ENCODE data around the gene BICD1. TPM values are rescaled to one million over a fixed set of nuclear protein-coding genes. Genes with fewer than 3 reads are reported as not detected.

BICD1 gene
- total RNA-seq, 3 donors from 2014 or later, result 17.9 to 19.5 (median 18.9) TPM

DNA sequence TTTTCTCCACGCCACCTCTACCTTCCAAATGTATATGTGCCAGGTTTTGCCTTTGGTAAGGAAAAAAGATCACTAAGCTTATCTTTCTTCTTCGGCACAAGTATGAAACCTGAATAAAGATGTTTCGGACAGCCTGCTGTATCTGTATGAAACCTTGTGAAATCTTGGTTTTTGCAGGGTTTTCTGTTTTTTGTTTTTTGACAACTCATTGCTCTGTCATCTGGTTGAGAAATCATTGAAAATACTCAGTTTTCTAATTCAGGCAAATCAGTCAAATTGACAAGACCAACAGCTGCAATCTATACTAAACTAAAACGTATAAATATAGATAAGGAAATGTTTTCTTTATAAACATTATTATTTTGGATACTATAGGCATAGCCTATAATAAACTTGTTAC lies 229.6 kb downstream of the BICD1 start:
- no peak for ATAC-seq
- H3K27me3 Mint-ChIP-seq (ENCODE audit: low read depth), result no peaks in the 10 kb centered on the region
- no peak overlapping the region for H3K4me3 Mint-ChIP-seq
- H3K9me3 Mint-ChIP-seq, result no peaks in the 10 kb centered on the region
- DNase-seq, result no peak
- H3K4me1 Mint-ChIP-seq (ENCODE audit: low read depth), result no peaks in the 10 kb centered on the region
- peaks cover 26% of the 10 kb centered on the region for H3K36me3 Mint-ChIP-seq (ENCODE audit: insufficient read depth)

DNA sequence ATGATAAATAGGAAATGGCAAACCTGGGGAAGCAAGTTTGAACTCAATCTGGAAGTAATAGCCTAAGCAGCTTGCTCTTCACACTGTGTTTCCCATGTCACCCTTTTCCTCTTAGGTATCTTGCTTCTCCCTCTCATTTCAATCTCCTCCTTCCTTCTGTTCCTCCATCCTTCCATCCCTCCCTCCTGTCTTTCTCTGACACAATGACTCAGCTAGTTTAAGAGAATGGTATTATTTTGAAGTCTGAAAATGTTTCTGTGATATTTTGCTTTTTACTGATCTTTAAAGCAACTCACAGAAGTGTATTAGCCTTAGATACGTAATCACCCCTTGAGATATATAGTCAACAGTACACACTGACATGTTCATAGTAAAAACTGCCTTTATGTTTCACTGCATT lies 236.8 kb downstream of the BICD1 start:
- DNase-seq, result no peak
- Mint-ChIP-seq H3K4me1 (ENCODE audit: low read depth) (no peaks in the 10 kb centered on the region), H3K9me3 (no peaks in the 10 kb centered on the region), H3K36me3 (ENCODE audit: insufficient read depth) (peaks cover 17% of the 10 kb centered on the region), H3K4me3 (no peak overlapping the region), H3K27me3 (ENCODE audit: low read depth) (no peaks in the 10 kb centered on the region)
- no peak for ATAC-seq

DNA sequence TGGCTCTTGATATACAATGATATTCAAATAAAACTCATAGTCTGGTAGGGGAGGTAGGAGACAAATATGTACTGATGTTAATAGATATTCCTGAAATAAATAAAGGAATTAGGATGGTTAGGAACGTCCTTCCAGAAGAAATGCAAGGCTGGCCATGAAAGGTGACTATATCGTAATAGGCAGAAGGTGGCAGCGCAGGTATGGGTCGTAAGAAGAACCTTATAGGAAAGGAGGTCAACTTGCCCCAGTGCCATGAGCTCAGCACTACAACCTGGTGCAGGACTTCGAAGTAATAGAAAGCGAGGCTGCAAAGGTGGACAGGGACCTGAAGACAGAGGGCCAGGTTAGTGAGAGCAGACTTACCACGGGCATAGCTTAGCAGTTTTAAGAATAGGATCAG lies 237.4 kb downstream of the BICD1 start:
- H3K4me1 Mint-ChIP-seq (ENCODE audit: low read depth), result no peaks in the 10 kb centered on the region
- no peaks in the 10 kb centered on the region for H3K27me3 Mint-ChIP-seq (ENCODE audit: low read depth)
- no peaks in the 10 kb centered on the region for H3K9me3 Mint-ChIP-seq
- ATAC-seq (no peak), DNase-seq (no peak)
- H3K4me3 Mint-ChIP-seq, result no peak overlapping the region
- peaks cover 13% of the 10 kb centered on the region for H3K36me3 Mint-ChIP-seq (ENCODE audit: insufficient read depth)

DNA sequence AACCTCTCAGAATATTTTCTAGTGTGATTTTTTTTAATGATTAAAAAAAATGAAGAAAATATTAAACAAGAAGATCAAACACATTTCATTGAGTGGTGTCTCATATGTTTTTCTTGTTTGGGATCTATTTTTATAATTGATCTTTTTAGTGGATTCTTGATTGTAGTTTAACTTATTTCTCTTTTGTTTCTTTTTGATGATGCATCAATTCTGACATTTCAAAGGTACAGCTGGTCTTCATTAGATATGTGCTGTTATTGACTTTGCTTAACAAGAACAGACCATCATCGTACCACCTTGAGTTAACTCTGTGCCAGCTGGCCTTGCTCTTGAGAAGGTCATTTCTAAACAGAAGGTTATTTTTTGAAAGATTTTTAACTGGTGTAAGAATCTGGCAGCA lies 246.9 kb downstream of the BICD1 start:
- no peak overlapping the region for H3K4me3 Mint-ChIP-seq
- no peaks in the 10 kb centered on the region for H3K9me3 Mint-ChIP-seq
- ATAC-seq (no peak), DNase-seq (no peak)
- H3K36me3 Mint-ChIP-seq (ENCODE audit: insufficient read depth), result peaks cover 6% of the 10 kb centered on the region
- no peaks in the 10 kb centered on the region for H3K27me3 Mint-ChIP-seq (ENCODE audit: low read depth)
- H3K4me1 Mint-ChIP-seq (ENCODE audit: low read depth), result no peaks in the 10 kb centered on the region

DNA sequence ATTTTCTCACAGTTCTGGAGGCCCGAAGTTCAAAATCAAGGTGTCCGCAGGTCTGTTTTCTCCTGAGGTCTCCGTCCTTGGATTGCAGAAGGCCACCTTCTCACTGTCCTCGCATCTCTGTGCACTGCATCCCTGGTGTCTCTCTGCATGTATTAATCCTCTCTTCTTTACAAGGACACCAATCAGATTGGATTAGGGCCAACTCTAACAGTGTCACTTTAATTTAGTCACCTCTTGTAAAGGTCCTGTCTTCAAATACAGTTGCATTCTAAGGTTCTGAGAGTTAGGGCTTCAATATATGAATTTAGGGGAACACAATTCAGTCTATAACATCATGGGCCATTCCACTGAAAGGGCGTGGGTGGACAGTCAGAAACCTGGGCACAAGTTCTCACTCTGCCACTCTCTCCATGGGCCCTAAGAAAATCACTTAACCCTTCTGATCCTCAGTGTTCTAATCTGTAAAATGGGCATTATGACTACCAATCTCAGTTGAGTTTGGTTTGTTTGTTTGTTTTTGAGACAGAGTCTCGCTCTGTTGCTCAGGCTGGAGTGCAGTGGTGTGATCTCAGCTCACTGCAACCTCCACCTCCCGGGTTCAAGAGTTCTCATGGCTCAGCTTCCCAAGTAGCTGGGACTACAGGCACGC lies 251.1 kb downstream of the BICD1 start:
- Mint-ChIP-seq H3K4me3 (no peak overlapping the region), H3K36me3 (ENCODE audit: insufficient read depth) (peaks cover 4% of the 10 kb centered on the region), H3K9me3 (no peaks in the 10 kb centered on the region), H3K27me3 (ENCODE audit: low read depth) (no peaks in the 10 kb centered on the region), H3K4me1 (ENCODE audit: low read depth) (no peaks in the 10 kb centered on the region)
- DNase-seq (no peak), ATAC-seq (no peak)

DNA sequence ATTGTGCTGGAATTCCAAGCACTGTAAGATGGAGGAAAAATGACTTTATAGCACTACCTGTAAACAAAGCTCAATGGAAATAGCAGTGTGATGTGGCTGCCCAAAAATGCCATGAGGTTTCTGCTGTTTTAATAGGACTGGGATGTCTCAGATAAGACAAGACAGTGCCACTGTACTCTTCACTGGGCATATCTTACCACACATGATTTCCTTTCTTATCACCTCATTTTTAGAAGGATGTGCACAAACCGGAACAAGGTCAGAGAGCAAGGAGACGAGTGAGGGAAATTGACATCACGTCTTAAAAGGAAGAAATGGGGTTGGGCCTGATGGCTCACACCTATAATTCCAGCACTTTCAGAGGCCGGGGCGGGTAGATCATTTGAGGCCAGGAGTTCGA lies 254.3 kb downstream of the BICD1 start:
- Mint-ChIP-seq H3K27me3 (ENCODE audit: low read depth) (no peaks in the 10 kb centered on the region), H3K36me3 (ENCODE audit: insufficient read depth) (peaks cover 3% of the 10 kb centered on the region), H3K4me3 (no peak overlapping the region), H3K4me1 (ENCODE audit: low read depth) (no peaks in the 10 kb centered on the region), H3K9me3 (no peaks in the 10 kb centered on the region)
- DNase-seq, result no peak
- no peak for ATAC-seq

DNA sequence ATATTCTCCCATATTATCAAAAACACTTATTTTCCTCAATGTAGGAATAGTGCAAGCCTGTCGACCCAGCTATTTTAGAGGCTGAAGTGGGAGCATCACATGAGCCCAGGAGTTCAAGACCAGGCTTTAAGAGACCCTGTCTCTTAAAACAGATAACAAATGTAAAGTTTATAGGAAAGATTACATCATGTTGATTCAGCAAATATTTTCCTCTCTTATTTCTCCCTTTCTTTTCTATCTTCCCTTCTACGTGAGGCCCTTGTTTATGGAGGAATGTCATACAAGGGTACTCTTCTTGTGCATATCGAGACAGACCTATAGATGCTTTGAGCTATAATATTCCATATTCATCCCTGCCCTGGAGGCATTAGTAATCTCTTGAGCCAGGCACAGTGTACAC lies 256.2 kb downstream of the BICD1 start:
- Mint-ChIP-seq H3K4me3 (no peak overlapping the region), H3K27me3 (ENCODE audit: low read depth) (no peaks in the 10 kb centered on the region), H3K36me3 (ENCODE audit: insufficient read depth) (no peaks in the 10 kb centered on the region), H3K4me1 (ENCODE audit: low read depth) (no peaks in the 10 kb centered on the region), H3K9me3 (no peaks in the 10 kb centered on the region)
- ATAC-seq (no peak), DNase-seq (no peak)

DNA sequence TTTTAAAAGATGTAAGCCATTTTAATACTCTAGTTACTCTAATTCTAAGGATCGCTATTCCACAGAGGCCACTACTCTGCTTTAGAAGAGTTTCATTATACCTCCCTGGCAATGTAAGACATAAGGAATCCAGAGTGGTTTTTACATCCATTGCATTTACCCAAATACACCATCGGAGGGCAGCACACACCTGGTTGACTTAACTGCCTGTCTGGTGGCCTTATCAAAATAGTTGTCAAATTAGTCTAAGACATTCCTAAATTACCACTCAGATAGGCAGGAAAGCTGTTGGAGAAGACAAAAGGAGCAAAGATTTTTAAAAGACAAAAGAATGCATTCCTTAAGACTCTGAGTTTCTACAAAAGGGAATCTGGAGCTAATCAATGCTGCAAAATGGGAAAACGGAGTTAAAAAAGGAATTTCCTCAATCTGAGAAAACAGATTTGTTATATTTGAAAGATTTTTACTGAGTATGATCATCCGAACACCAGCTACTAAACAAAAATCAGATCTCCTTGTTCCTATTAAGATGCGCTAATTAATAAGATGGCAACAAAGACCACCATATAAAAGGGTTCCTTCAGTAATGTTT lies 258.9 kb downstream of the BICD1 start:
- H3K4me1 Mint-ChIP-seq (ENCODE audit: low read depth), result no peaks in the 10 kb centered on the region
- no peaks in the 10 kb centered on the region for H3K9me3 Mint-ChIP-seq
- no peaks in the 10 kb centered on the region for H3K36me3 Mint-ChIP-seq (ENCODE audit: insufficient read depth)
- peak; percentile 5 for DNase-seq
- ATAC-seq, result no peak
- H3K27me3 Mint-ChIP-seq (ENCODE audit: low read depth), result no peaks in the 10 kb centered on the region
- no peak overlapping the region for H3K4me3 Mint-ChIP-seq

DNA sequence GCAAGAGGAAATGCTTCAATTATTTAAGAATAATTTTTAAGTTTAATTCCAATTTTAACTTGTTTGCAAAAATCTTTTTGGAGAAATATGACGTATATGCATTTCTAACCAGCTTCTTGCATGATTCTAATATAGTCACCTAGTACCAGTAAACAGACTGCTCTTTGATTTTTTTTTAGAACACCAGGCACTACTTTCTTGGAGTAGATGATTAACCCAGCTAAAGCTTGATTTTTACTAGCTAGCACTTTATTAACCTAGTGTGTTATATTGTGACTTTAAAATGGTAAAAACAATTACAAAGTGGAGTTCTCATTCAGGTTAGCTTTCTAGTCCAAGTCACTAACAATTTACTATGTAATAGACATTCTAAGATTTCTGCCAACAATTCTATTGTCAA lies 260.1 kb downstream of the BICD1 start:
- DNase-seq (no peak), ATAC-seq (no peak)
- no peaks in the 10 kb centered on the region for H3K27me3 Mint-ChIP-seq (ENCODE audit: low read depth)
- H3K36me3 Mint-ChIP-seq (ENCODE audit: insufficient read depth), result no peaks in the 10 kb centered on the region
- no peaks in the 10 kb centered on the region for H3K4me1 Mint-ChIP-seq (ENCODE audit: low read depth)
- H3K4me3 Mint-ChIP-seq, result no peak overlapping the region
- no peaks in the 10 kb centered on the region for H3K9me3 Mint-ChIP-seq

DNA sequence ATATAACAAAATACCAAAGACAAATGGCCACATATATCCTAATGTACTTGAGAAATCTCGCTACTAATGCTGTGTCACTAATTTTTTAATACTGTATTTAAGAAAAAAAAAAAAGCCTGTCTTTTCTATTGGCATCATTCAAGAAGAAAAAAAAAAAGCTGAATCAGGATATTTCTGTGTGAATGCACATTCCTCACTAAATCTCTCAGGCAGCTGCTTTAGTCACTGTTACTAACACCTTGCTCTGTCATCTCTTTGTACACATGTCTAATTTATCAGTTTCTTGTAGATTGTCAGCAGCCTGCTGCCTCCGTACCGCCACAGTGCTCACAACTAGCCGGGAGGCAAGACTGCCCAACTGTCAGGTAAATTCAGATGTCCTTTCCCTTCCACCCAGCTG lies 260.7 kb downstream of the BICD1 start:
- no peaks in the 10 kb centered on the region for H3K36me3 Mint-ChIP-seq (ENCODE audit: insufficient read depth)
- H3K27me3 Mint-ChIP-seq (ENCODE audit: low read depth), result no peaks in the 10 kb centered on the region
- no peak overlapping the region for H3K4me3 Mint-ChIP-seq
- no peak for DNase-seq
- ATAC-seq, result no peak
- H3K9me3 Mint-ChIP-seq, result no peaks in the 10 kb centered on the region
- no peaks in the 10 kb centered on the region for H3K4me1 Mint-ChIP-seq (ENCODE audit: low read depth)

DNA sequence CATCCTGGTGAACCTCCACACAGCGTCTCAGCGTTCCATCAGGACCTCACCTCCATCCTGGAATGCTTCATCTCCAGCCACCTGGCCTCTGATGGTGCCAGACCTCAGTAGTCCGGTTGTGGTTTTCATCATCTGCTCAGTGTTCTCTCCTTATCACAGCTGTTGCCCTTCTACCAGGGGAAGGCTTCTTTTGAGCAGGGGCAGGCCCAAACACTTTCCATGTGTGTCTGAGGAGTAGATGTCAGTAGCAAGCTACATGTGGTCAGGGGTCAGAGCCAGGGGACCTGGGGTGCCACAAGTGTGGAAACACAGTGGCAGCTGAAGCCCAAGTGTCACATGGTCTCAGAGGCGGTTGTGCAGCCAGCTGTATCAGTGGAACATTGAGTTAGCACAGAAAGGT lies 262.6 kb downstream of the BICD1 start:
- Mint-ChIP-seq H3K9me3 (no peaks in the 10 kb centered on the region), H3K36me3 (ENCODE audit: insufficient read depth) (no peaks in the 10 kb centered on the region), H3K27me3 (ENCODE audit: low read depth) (no peaks in the 10 kb centered on the region), H3K4me1 (ENCODE audit: low read depth) (no peaks in the 10 kb centered on the region), H3K4me3 (no peak overlapping the region)
- ATAC-seq (no peak), DNase-seq (no peak)

DNA sequence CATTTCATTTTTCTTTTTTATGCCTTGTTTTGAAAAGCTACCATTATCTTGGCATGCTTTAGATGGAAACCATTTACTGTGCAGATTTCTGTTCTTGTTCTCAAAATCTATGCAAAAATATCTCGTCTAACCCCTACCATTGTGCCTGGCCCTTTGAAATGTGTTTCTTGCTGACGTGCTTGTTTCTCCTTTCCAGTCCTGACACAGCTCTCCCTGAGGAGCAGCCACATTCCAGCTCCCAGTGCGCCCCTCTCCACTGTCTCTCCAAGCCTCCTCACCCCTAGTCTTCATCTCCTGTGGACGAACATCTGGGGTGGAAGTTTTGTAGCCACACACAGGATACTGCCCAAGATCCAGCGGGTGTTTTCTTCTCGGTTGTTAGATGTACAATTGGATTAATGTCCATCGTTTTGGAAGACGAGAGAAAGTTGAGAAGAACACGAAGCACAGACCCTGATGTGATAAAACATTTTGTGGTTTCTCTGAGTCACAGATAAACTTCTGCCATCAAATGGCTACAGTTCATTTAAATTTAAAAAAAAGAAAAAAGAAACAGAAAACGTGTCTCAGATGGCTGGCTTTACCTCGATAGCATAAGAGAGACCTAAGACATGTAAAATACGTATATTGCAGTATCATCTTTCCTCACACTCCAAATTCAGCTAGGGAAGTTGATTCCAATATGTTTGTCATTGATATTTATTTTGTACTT lies 270.9 kb downstream of the BICD1 start:
- Mint-ChIP-seq H3K36me3 (ENCODE audit: insufficient read depth) (no peaks in the 10 kb centered on the region), H3K4me1 (ENCODE audit: low read depth) (no peaks in the 10 kb centered on the region), H3K9me3 (no peaks in the 10 kb centered on the region), H3K4me3 (no peak overlapping the region), H3K27me3 (ENCODE audit: low read depth) (peaks cover 2% of the 10 kb centered on the region)
- ATAC-seq, result no peak
- no peak for DNase-seq

DNA sequence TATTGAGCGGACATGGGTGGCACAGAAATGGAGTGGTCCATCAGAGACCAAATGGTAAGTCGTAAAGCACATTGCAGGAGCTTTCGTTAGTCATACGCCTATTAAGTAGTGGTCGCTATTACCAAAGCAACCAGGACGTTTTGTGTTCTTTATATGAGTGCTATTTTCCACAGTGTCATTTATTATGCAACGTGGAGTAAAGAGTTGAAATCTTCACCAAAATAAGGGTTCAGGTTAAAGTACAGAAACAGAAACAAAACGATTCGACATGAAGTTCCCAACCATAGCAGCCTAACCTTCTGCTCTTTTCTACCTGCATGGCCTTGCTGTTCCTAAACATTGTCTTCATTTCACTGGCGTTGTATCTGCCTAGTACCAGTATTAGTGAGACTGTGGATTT lies 272.6 kb downstream of the BICD1 start:
- Mint-ChIP-seq H3K9me3 (no peaks in the 10 kb centered on the region), H3K27me3 (ENCODE audit: low read depth) (peaks cover 2% of the 10 kb centered on the region), H3K36me3 (ENCODE audit: insufficient read depth) (no peaks in the 10 kb centered on the region), H3K4me3 (no peak overlapping the region), H3K4me1 (ENCODE audit: low read depth) (no peaks in the 10 kb centered on the region)
- DNase-seq (no peak), ATAC-seq (no peak)

DNA sequence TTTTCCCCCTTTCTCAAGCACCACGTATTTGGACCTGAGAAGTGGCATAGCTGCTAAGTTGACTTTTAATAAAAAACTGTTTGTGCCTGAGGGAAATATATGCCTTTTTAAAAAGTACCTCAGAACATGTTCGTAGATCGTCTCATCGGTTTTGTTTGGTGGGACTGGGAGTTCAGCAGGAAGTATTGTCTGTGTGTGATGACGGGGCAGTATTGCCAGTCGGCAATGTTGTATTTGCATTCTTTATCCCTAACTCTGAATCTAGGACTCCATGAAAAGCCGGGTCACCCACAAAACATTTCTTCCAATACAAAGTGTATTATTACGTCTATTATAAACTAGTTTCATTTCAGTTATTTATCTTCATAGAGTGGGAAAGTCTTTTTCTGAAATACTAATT lies 273.0 kb downstream of the BICD1 start:
- H3K9me3 Mint-ChIP-seq, result no peaks in the 10 kb centered on the region
- H3K4me1 Mint-ChIP-seq (ENCODE audit: low read depth), result no peaks in the 10 kb centered on the region
- ATAC-seq (no peak), DNase-seq (no peak)
- no peaks in the 10 kb centered on the region for H3K36me3 Mint-ChIP-seq (ENCODE audit: insufficient read depth)
- H3K27me3 Mint-ChIP-seq (ENCODE audit: low read depth), result peaks cover 2% of the 10 kb centered on the region
- no peak overlapping the region for H3K4me3 Mint-ChIP-seq

DNA sequence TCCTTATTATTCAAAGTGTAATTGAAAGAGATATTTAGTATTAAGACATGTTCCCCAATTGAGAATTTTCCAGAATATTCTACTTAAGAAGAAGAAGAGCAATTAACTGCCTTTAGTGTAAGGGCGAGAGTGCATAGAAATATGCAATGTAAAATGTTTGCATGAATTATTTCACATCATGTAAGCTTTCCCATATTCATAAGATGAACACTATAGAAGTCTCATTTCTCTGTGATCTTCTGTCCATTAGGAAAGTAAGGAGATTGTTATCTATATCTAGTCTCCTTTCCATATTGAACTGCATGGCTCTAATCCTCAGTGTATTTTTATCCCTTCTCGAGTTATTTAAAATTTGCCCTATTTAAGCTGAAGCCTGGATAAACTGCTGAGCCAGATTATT lies 275.6 kb downstream of the BICD1 start:
- H3K9me3 Mint-ChIP-seq, result no peaks in the 10 kb centered on the region
- no peaks in the 10 kb centered on the region for H3K4me1 Mint-ChIP-seq (ENCODE audit: low read depth)
- no peak for DNase-seq
- peaks cover 2% of the 10 kb centered on the region for H3K27me3 Mint-ChIP-seq (ENCODE audit: low read depth)
- no peaks in the 10 kb centered on the region for H3K36me3 Mint-ChIP-seq (ENCODE audit: insufficient read depth)
- no peak for ATAC-seq
- H3K4me3 Mint-ChIP-seq, result no peak overlapping the region

All from activated T-cell treated with anti-CD3 and anti-CD28 coated beads, Interleukin-2, amount 50 U/mL, for 4 hours (primary cell).